Measurements from ENCODE around the gene PLXNA1. TPM values are rescaled to one million over a fixed set of nuclear protein-coding genes. Genes with fewer than 3 reads are reported as not detected.

Gene PLXNA1
- total and polyA plus RNA-seq, 4 donors = 0.92 to 8.3 (median 4.4) TPM

- H3K9me3 ChIP-seq (ENCODE audit: control insufficient read depth in 4 of 4, low read length in 3 of 4) = no peaks in the 10 kb centered on the region
- DNase-seq (ENCODE audit: low spot score) = no peak
- no peaks in the 10 kb centered on the region for H3K27me3 ChIP-seq (ENCODE audit: control insufficient read depth in 4 of 4, insufficient read depth in 4 of 4, low read length in 3 of 4)
- peaks cover 0 to 18% (median 4%) of the 10 kb centered on the region in 4 donors for H3K36me3 ChIP-seq (ENCODE audit: control insufficient read depth in 4 of 4, insufficient read depth in 3 of 4, low read depth in 1 of 4, low read length in 3 of 4)
- H3K4me1 ChIP-seq (ENCODE audit: control insufficient read depth in 4 of 4, insufficient read depth in 4 of 4, low read length in 3 of 4) = no peaks in the 10 kb centered on the region
- no peak overlapping the region for H3K4me3 ChIP-seq (ENCODE audit: low read depth in 1 of 3, low read length in 3 of 3)
- H3K9ac ChIP-seq (ENCODE audit: low read depth in 1 of 2, low read length in 2 of 2) = no peak overlapping the region
- no peak for TF ChIP-seq HNF4G (IDR thresholded peaks at IDR 0.05)
- TF ChIP-seq TAF1 (conservative IDR thresholded peaks at IDR 0.05) = no peak
- no peak for TF ChIP-seq REST (IDR thresholded peaks at IDR 0.05)
- TF ChIP-seq MAX (IDR thresholded peaks at IDR 0.05) = no peak
- no peak for TF ChIP-seq ATF3 (IDR thresholded peaks at IDR 0.05)
- TF ChIP-seq SP1 (IDR thresholded peaks at IDR 0.05) = no peak
- no peak for TF ChIP-seq EGR1 (IDR thresholded peaks at IDR 0.05; ENCODE audit: low read depth in 2 of 2)
- no peak for TF ChIP-seq JUND (IDR thresholded peaks at IDR 0.05)
- no peak for TF ChIP-seq NR2F2 (IDR thresholded peaks at IDR 0.05)
- no peak for TF ChIP-seq ZBTB33 (IDR thresholded peaks at IDR 0.05)
- TF ChIP-seq RXRA (IDR thresholded peaks at IDR 0.05) = no peak
- no peak for TF ChIP-seq FOXA1 (IDR thresholded peaks at IDR 0.05)
- no peak for TF ChIP-seq HNF4A (conservative IDR thresholded peaks at IDR 0.05)
- TF ChIP-seq GABPA (IDR thresholded peaks at IDR 0.05 in 1 of 2, conservative IDR thresholded peaks at IDR 0.05 in 1 of 2) = no peak
- no peak for TF ChIP-seq RAD21 (IDR thresholded peaks at IDR 0.05)
- TF ChIP-seq YY1 (IDR thresholded peaks at IDR 0.05) = no peak
- TF ChIP-seq FOXA2 (IDR thresholded peaks at IDR 0.05) = no peak
- no peak for TF ChIP-seq CTCF (IDR thresholded peaks at IDR 0.05; ENCODE audit: low read depth, low read length, missing input control)
- WGBS = 95% methylated on average over 30 of the region's 30 CpGs
- no peak overlapping the region for H3K27ac ChIP-seq (ENCODE audit: low read depth in 1 of 2, low read length in 2 of 2)
Measured at GRCh38 chr3:127028781-127029657, 46.1 kb downstream of the PLXNA1 start.
